Right lobe of liver (tissue), 4 donors: ENCODE measurements around the gene SYPL2.

Source experiments
- CTCF ChIP-seq, 4 donors: fragments of 200-600 bp in 3 of 4; fragments of 450-650 bp in 1 of 4; IDR thresholded peaks; one replicate each; pipeline versions ENCODE4 v1.5.1 to v1.8.0; 2016 to 2022; ENCODE audit warnings: antibody characterized with exemption in 4 of 4, mild to moderate bottlenecking in 2 of 4
- POLR2A ChIP-seq: fragments of 450-650 bp; IDR thresholded peaks from one replicate; pipeline ENCODE4 v1.6.1; 2017; ENCODE audit warnings: antibody characterized with exemption, mild to moderate bottlenecking
- donor health status: DM: no; HTN: no; CAD: no.
- donor health status: DM: no; HTN: no; CAD: no.
- donor health status: DM: no; HTN: yes; CAD: no.

GRCh38 chr1:109457819-109458218 is 8.5 kb upstream of the SYPL2 start:
- TF ChIP-seq CTCF (IDR thresholded peaks at IDR 0.05) (no peak), POLR2A (no peak)
